GM23338 (cell line): Measurements from ENCODE around the gene BTRC.

ENCODE experiments used
- CREB1 ChIP-seq: fragments of 250-450 bp; sonication (Bioruptor Pico); IDR thresholded peaks from 2 replicates; pipeline ENCODE4 v1.5.0; 2020; ENCODE audit warnings: low read depth, mild to moderate bottlenecking, moderate library complexity
- EZH2 ChIP-seq: fragments of 200-600 bp; sonication (generic); IDR thresholded peaks from one replicate; pipeline ENCODE4 v1.8.0; 2017; ENCODE audit warnings: antibody characterized with exemption, mild to moderate bottlenecking, low read depth; ENCODE audit not compliant: unreplicated experiment
- EZH2phosphoT487 ChIP-seq: fragments of 200-600 bp; sonication (generic); IDR thresholded peaks from one replicate; pipeline ENCODE4 v1.8.1; 2018; ENCODE audit warnings: antibody characterized with exemption; ENCODE audit not compliant: unreplicated experiment
- JUNB ChIP-seq: IDR thresholded peaks from one replicate; pipeline ENCODE4 v1.6.1; 2016; ENCODE audit warnings: antibody characterized with exemption; ENCODE audit not compliant: unreplicated experiment
- NANOG ChIP-seq: IDR thresholded peaks from 2 replicates; pipeline ENCODE4 v1.6.1; 2016; ENCODE audit warnings: antibody characterized with exemption, borderline replicate concordance
- POLR2AphosphoS5 ChIP-seq: IDR thresholded peaks from 2 replicates; pipeline ENCODE4 v1.6.1; 2016; ENCODE audit warnings: antibody characterized with exemption, low read depth
- STAT1 ChIP-seq: IDR thresholded peaks from one replicate; pipeline ENCODE4 v1.6.1; 2016; ENCODE audit warnings: antibody characterized with exemption; ENCODE audit not compliant: unreplicated experiment
- ZNF114 ChIP-seq: fragments of 250-450 bp; sonication (Bioruptor Pico); IDR thresholded peaks from 2 replicates; pipeline ENCODE4 v1.5.0; 2020; ENCODE audit warnings: mild to moderate bottlenecking, moderate library complexity
- ZNF331 ChIP-seq: fragments of 250-450 bp; sonication (Bioruptor Pico); IDR thresholded peaks from 2 replicates; pipeline ENCODE4 v1.5.0; 2020; ENCODE audit warnings: low read depth, mild to moderate bottlenecking, moderate library complexity
- TF ChIP-seq, protein P1 (sequence below), 2 experiments: fragments of 200-600 bp in 1 of 2; sonication (generic) in 1 of 2; conservative IDR thresholded peaks; 2 replicates each; pipeline versions ENCODE4 v1.5.1 to v1.6.1; 2016 to 2017; ENCODE audit warnings: antibody characterized with exemption in 2 of 2, low read depth in 2 of 2, mild to moderate bottlenecking in 2 of 2, moderate library complexity in 1 of 2
- TF ChIP-seq, protein P2 (sequence below): IDR thresholded peaks from 2 replicates; pipeline ENCODE4 v1.6.1; 2016; ENCODE audit warnings: antibody characterized with exemption
- TF ChIP-seq, protein P3 (sequence below): IDR thresholded peaks from one replicate; pipeline ENCODE4 v1.6.1; 2018; ENCODE audit warnings: antibody characterized with exemption; ENCODE audit not compliant: unreplicated experiment
- TF ChIP-seq, protein P4 (sequence below): fragments of 250-450 bp; sonication (Bioruptor Pico); IDR thresholded peaks from 2 replicates; pipeline ENCODE4 v1.5.0; 2020; ENCODE audit warnings: mild to moderate bottlenecking, moderate library complexity

DNA sequence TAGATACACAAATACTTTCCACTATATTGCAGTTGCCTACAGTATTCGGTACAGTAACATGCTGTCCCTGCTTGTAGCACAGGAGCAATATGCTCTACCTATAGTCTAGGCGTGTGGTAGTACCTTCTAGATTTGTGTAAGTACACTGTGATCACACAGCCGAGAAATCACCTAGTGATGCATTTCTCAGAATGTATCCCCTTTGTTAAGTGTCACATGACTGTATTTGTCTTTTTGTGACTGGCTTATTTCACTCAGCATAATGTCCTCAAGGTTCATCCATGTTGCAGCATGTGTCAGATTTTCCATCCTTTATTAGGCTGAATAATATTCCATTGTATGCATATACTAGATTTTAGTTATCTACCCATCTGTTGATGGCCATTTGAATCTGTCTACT, 61.9 kb downstream of the BTRC start:
- TF ChIP-seq, protein P1, sequence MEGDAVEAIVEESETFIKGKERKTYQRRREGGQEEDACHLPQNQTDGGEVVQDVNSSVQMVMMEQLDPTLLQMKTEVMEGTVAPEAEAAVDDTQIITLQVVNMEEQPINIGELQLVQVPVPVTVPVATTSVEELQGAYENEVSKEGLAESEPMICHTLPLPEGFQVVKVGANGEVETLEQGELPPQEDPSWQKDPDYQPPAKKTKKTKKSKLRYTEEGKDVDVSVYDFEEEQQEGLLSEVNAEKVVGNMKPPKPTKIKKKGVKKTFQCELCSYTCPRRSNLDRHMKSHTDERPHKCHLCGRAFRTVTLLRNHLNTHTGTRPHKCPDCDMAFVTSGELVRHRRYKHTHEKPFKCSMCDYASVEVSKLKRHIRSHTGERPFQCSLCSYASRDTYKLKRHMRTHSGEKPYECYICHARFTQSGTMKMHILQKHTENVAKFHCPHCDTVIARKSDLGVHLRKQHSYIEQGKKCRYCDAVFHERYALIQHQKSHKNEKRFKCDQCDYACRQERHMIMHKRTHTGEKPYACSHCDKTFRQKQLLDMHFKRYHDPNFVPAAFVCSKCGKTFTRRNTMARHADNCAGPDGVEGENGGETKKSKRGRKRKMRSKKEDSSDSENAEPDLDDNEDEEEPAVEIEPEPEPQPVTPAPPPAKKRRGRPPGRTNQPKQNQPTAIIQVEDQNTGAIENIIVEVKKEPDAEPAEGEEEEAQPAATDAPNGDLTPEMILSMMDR (conservative IDR thresholded peaks at IDR 0.05; ENCODE audit: low read depth in 2 of 2): no peak
- TF ChIP-seq, protein P2, sequence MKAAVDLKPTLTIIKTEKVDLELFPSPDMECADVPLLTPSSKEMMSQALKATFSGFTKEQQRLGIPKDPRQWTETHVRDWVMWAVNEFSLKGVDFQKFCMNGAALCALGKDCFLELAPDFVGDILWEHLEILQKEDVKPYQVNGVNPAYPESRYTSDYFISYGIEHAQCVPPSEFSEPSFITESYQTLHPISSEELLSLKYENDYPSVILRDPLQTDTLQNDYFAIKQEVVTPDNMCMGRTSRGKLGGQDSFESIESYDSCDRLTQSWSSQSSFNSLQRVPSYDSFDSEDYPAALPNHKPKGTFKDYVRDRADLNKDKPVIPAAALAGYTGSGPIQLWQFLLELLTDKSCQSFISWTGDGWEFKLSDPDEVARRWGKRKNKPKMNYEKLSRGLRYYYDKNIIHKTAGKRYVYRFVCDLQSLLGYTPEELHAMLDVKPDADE: no peak
- TF ChIP-seq JUNB (no peak), EZH2 (no peak), POLR2AphosphoS5 (no peak), ZNF114 (CRISPR knock-in tag) (no peak), EZH2phosphoT487 (no peak), CREB1 (CRISPR knock-in tag) (no peak), ZNF331 (no peak), NANOG (no peak), STAT1 (no peak)
- TF ChIP-seq, protein P3, sequence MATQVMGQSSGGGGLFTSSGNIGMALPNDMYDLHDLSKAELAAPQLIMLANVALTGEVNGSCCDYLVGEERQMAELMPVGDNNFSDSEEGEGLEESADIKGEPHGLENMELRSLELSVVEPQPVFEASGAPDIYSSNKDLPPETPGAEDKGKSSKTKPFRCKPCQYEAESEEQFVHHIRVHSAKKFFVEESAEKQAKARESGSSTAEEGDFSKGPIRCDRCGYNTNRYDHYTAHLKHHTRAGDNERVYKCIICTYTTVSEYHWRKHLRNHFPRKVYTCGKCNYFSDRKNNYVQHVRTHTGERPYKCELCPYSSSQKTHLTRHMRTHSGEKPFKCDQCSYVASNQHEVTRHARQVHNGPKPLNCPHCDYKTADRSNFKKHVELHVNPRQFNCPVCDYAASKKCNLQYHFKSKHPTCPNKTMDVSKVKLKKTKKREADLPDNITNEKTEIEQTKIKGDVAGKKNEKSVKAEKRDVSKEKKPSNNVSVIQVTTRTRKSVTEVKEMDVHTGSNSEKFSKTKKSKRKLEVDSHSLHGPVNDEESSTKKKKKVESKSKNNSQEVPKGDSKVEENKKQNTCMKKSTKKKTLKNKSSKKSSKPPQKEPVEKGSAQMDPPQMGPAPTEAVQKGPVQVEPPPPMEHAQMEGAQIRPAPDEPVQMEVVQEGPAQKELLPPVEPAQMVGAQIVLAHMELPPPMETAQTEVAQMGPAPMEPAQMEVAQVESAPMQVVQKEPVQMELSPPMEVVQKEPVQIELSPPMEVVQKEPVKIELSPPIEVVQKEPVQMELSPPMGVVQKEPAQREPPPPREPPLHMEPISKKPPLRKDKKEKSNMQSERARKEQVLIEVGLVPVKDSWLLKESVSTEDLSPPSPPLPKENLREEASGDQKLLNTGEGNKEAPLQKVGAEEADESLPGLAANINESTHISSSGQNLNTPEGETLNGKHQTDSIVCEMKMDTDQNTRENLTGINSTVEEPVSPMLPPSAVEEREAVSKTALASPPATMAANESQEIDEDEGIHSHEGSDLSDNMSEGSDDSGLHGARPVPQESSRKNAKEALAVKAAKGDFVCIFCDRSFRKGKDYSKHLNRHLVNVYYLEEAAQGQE: no peak
- TF ChIP-seq, protein P4, sequence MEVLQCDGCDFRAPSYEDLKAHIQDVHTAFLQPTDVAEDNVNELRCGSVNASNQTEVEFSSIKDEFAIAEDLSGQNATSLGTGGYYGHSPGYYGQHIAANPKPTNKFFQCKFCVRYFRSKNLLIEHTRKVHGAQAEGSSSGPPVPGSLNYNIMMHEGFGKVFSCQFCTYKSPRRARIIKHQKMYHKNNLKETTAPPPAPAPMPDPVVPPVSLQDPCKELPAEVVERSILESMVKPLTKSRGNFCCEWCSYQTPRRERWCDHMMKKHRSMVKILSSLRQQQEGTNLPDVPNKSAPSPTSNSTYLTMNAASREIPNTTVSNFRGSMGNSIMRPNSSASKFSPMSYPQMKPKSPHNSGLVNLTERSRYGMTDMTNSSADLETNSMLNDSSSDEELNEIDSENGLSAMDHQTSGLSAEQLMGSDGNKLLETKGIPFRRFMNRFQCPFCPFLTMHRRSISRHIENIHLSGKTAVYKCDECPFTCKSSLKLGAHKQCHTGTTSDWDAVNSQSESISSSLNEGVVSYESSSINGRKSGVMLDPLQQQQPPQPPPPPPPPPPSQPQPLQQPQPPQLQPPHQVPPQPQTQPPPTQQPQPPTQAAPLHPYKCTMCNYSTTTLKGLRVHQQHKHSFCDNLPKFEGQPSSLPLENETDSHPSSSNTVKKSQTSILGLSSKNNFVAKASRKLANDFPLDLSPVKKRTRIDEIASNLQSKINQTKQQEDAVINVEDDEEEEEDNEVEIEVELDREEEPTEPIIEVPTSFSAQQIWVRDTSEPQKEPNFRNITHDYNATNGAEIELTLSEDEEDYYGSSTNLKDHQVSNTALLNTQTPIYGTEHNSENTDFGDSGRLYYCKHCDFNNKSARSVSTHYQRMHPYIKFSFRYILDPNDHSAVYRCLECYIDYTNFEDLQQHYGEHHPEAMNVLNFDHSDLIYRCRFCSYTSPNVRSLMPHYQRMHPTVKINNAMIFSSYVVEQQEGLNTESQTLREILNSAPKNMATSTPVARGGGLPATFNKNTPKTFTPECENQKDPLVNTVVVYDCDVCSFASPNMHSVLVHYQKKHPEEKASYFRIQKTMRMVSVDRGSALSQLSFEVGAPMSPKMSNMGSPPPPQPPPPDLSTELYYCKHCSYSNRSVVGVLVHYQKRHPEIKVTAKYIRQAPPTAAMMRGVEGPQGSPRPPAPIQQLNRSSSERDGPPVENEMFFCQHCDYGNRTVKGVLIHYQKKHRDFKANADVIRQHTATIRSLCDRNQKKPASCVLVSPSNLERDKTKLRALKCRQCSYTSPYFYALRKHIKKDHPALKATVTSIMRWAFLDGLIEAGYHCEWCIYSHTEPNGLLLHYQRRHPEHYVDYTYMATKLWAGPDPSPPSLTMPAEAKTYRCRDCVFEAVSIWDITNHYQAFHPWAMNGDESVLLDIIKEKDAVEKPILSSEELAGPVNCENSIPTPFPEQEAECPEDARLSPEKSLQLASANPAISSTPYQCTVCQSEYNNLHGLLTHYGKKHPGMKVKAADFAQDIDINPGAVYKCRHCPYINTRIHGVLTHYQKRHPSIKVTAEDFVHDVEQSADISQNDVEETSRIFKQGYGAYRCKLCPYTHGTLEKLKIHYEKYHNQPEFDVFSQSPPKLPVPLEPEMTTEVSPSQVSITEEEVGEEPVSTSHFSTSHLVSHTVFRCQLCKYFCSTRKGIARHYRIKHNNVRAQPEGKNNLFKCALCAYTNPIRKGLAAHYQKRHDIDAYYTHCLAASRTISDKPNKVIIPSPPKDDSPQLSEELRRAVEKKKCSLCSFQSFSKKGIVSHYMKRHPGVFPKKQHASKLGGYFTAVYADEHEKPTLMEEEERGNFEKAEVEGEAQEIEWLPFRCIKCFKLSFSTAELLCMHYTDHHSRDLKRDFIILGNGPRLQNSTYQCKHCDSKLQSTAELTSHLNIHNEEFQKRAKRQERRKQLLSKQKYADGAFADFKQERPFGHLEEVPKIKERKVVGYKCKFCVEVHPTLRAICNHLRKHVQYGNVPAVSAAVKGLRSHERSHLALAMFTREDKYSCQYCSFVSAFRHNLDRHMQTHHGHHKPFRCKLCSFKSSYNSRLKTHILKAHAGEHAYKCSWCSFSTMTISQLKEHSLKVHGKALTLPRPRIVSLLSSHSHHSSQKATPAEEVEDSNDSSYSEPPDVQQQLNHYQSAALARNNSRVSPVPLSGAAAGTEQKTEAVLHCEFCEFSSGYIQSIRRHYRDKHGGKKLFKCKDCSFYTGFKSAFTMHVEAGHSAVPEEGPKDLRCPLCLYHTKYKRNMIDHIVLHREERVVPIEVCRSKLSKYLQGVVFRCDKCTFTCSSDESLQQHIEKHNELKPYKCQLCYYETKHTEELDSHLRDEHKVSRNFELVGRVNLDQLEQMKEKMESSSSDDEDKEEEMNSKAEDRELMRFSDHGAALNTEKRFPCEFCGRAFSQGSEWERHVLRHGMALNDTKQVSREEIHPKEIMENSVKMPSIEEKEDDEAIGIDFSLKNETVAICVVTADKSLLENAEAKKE (CRISPR knock-in tag): no peak
